ENCODE measurements around the gene PKP4.

The PKP4 gene

GRCh38 chr2:158600155-158600802, 143.5 kb downstream of the PKP4 start:
- DNase-seq, result no peak

GRCh38 chr2:158602027-158602426, 145.3 kb downstream of the PKP4 start:
- no peak for DNase-seq

GRCh38 chr2:158603205-158603604, 146.5 kb downstream of the PKP4 start:
- no peak for DNase-seq

GRCh38 chr2:158603986-158604385, 147.2 kb downstream of the PKP4 start:
- no peak for DNase-seq

GRCh38 chr2:158610059-158610458, 153.3 kb downstream of the PKP4 start:
- no peak for DNase-seq

GRCh38 chr2:158616480-158617000, 159.8 kb downstream of the PKP4 start:
- DNase-seq, result no peak

- DNase-seq, result no peak
Observed at GRCh38 chr2:158618891-158619490, 162.2 kb downstream of the PKP4 start.

GRCh38 chr2:158619496-158619895, 162.7 kb downstream of the PKP4 start:
- DNase-seq, result no peak

GRCh38 chr2:158620656-158621055, 163.9 kb downstream of the PKP4 start:
- DNase-seq, result no peak

- DNase-seq, result no peak
Observed at GRCh38 chr2:158624071-158624667, 167.4 kb downstream of the PKP4 start.

GRCh38 chr2:158624961-158625360, 168.2 kb downstream of the PKP4 start:
- no peak for DNase-seq

- no peak for DNase-seq
Observed at GRCh38 chr2:158629116-158629515, 172.4 kb downstream of the PKP4 start.

- DNase-seq, result no peak
Observed at GRCh38 chr2:158633261-158633660, 176.5 kb downstream of the PKP4 start.

GRCh38 chr2:158634627-158635026, 177.9 kb downstream of the PKP4 start:
- DNase-seq, result no peak

- no peak for DNase-seq
Observed at GRCh38 chr2:158635961-158636601, 179.3 kb downstream of the PKP4 start.

GRCh38 chr2:158637357-158637756, 180.6 kb downstream of the PKP4 start:
- no peak for DNase-seq

GRCh38 chr2:158644139-158644538, 187.4 kb downstream of the PKP4 start:
- DNase-seq, result no peak

GRCh38 chr2:158645299-158645698, 188.5 kb downstream of the PKP4 start:
- DNase-seq, result no peak

GRCh38 chr2:158647436-158648231, 190.9 kb downstream of the PKP4 start:
- no peak for DNase-seq

- no peak for DNase-seq
Observed at GRCh38 chr2:158649846-158650245, 193.1 kb downstream of the PKP4 start.

- no peak for DNase-seq
Observed at GRCh38 chr2:158650646-158651357, 194.1 kb downstream of the PKP4 start.

GRCh38 chr2:158651358-158652057, 194.8 kb downstream of the PKP4 start:
- DNase-seq, result no peak

Measured in stimulated activated CD4-positive, alpha-beta T cell treated with anti-CD3 and anti-CD28 coated beads, Interleukin-2, amount 100 ng/mL, for 48 hours (primary cell).